ENCODE measurements around the gene NUP93.

- TF ChIP-seq, protein P1, sequence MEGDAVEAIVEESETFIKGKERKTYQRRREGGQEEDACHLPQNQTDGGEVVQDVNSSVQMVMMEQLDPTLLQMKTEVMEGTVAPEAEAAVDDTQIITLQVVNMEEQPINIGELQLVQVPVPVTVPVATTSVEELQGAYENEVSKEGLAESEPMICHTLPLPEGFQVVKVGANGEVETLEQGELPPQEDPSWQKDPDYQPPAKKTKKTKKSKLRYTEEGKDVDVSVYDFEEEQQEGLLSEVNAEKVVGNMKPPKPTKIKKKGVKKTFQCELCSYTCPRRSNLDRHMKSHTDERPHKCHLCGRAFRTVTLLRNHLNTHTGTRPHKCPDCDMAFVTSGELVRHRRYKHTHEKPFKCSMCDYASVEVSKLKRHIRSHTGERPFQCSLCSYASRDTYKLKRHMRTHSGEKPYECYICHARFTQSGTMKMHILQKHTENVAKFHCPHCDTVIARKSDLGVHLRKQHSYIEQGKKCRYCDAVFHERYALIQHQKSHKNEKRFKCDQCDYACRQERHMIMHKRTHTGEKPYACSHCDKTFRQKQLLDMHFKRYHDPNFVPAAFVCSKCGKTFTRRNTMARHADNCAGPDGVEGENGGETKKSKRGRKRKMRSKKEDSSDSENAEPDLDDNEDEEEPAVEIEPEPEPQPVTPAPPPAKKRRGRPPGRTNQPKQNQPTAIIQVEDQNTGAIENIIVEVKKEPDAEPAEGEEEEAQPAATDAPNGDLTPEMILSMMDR (IDR thresholded peaks at IDR 0.05 in 8 of 11, conservative IDR thresholded peaks at IDR 0.05 in 3 of 11): no peak
- no peak for TF ChIP-seq POLR2A (IDR thresholded peaks at IDR 0.05)
- TF ChIP-seq POLR2AphosphoS5 (IDR thresholded peaks at IDR 0.05): no peak
Observed at GRCh38 chr16:56894331-56894917, 164.5 kb downstream of the NUP93 start.

Measured in spleen (tissue), 7 donors.